ENCODE results near the gene TMEM190.

GRCh38 chr19:55362174-55362989 lies 14.2 kb upstream of the TMEM190 start:
- no peak for TF ChIP-seq MAX (IDR thresholded peaks at IDR 0.05; ENCODE audit: low read depth, low read length)
- TF ChIP-seq POLR2A (IDR thresholded peaks at IDR 0.05; ENCODE audit: extremely low read depth, insufficient read length): no peak
- TF ChIP-seq CTCF (IDR thresholded peaks at IDR 0.05; ENCODE audit: low read depth, low read length): no peak
- TF ChIP-seq MYC (IDR thresholded peaks at IDR 0.05; ENCODE audit: low read depth, low read length): no peak
